Ammon's horn (tissue), 1 donor: ENCODE data around the gene NAT16.

Experiments
- DNase-seq: peaks from one replicate; pipeline ENCODE4 v3.0.0-alpha.2; 2016; ENCODE audit warnings: low spot score

Gene NAT16

DNA sequence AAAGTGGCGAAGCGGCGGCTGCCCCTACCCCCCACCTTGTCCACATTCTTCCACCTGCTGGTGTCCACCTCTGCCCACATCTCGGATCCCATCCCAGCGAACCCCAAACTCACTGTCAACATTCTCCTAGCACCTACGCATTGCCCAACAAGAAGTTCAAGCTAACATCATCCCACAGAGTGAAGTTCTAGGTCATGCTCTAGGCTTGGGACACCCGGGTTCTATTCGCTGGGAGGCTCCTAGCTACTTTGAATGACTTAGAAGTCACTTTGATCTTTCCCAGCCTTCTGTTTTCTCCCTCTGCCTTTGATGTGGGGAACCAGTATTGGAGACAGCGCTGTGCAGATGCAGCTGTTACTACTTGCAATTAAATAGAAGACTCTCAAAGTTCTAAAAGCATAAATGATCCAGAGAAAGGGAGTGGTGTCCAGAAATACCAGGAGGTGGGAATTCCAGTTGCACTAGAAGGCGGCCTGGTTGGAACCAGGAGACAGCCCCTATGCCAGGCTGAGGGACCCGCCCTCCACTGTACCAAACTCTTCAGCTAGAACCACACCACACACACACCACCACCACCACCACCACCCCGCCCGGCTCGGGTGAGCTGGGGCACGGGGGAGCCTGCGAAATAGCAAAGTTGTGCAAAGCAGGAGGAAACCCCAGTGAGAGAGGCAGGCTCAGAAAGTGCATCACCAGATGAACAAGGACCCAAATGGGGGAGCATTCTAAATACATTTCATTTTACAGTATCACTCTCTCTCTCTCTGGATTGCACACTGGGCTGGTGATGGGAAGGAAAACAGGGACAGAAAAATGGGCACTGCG, 9.3 kb downstream of the NAT16 start:
- DNase-seq: no peak

DNA sequence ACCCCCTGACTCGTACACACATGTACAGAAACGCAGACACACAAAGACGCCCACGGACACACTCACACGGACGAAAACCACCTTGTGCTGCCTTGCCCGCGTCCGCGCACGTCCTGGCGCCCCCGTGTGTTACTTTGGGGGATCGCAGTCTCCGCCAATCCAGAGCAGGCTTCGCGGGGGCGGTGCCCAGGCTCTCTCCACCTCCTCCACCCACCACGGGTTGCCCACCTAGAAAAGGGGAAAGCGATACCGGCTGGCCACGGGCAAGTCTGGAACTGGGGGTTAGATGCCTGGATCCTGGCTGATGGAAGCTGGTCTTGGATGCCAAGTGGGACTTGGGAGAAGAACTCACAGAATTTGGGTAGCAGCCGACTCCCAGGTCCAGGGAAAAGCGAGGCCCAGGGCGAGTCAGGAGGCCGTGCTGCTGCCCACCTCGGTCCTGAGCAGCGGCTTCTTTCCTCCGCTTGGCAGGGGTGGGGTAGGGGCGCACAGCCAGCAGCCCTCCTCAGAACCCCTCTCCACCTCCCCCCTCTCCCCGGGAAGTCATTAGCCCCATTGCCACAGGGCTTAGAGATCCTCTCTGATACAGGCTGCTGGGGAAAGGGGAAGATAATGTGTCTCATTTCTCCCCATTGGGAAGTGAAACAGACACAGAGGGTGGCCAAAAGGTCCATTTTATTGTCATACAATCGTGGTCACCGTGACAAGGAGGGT, 10.1 kb downstream of the NAT16 start:
- DNase-seq: peak; percentile 64

GRCh38 chr7:101169110-101169837, 10.8 kb downstream of the NAT16 start:
- no peak for DNase-seq

DNA sequence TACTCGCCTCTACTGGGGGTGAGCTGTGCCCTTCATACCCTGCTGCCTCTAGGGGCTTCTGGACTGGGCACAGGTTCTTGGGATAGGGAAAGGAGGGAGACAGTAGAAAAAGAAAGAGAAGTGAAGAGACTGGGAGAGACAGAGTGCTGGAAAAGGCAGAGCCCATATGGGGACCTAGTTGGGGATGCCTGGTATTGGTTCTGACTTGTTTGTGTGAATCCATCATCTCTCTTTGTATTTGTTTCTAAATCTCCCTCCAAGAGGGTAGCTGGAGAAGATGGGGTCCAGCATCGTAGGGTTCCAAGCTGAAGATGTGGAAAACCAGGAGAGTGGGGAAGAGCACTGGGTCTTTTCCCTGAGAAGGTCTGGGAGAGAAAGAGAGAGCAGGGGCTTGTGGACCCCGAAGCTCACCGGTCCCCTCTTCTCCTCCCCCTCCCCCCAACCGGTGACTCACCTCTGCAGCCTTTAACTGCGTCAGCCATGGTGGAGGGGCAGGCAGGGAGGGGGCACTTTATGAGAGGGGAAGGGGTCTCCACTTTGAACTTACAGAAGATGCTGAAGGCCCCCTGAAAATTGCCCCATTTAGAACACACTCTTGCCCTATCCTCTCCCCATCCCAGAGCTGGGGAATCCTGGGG, 11.6 kb downstream of the NAT16 start:
- DNase-seq: no peak

- no peak for DNase-seq
Observed at GRCh38 chr7:101167645-101168411, 12.3 kb downstream of the NAT16 start.

DNA sequence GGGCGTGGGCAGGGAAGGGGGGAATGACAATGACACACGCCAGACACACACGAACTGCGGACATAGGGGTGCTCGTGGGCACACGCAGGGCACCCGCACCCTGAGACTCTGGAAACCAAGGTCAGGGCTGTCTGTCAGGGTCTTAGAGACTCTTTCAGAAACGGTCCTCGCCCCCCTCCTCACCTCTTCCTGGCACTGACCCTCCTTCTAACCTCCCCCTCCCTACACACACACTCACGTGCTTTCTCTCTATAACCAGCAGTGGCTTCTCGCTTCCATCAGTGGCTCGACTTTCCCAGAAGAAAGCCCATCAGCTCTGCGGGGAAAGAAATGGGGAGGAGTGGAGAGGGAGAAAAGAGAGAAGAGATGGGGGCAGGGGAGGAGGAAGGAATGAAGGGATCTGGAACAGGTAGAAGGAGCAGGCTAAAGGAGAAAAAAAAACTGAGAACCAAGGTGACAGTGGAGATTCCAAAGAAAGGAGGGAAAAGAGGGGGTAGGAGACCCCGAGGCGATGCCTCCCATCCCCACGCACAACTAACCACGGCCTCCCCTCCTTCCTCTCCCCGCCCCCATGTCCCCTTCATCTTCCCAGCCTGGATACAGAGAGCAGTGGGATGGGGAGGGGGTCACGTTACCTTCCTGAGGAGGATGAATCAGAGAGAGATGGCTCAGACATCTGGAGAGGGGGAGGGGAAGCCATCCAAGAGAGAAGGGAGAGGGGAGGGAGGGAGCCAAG, 13.0 kb downstream of the NAT16 start:
- DNase-seq: no peak

DNA sequence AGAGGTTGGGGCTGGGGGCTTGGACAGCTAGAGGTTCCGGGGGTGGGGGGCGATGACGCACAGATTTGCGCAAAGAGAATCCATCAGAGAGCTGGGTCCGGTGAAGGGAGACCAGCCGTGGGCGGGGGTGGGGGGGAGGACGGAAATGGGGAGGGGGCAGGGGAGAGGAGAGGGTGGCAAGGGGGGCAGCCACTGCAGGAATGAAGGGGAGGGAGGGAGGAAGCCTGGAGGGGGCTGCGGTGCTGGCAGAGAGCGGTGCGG, 13.5 kb downstream of the NAT16 start:
- no peak for DNase-seq

- no peak for DNase-seq
Observed at GRCh38 chr7:101165958-101166647, 14.0 kb downstream of the NAT16 start.

GRCh38 chr7:101165075-101165957, 14.8 kb downstream of the NAT16 start, which contains the start of gene VGF:
TSS of gene VGF (minus strand) at chr7:101165569. CDS start at chr7:101164843, 726 bp downstream.
- peak; percentile 91 for DNase-seq

DNA sequence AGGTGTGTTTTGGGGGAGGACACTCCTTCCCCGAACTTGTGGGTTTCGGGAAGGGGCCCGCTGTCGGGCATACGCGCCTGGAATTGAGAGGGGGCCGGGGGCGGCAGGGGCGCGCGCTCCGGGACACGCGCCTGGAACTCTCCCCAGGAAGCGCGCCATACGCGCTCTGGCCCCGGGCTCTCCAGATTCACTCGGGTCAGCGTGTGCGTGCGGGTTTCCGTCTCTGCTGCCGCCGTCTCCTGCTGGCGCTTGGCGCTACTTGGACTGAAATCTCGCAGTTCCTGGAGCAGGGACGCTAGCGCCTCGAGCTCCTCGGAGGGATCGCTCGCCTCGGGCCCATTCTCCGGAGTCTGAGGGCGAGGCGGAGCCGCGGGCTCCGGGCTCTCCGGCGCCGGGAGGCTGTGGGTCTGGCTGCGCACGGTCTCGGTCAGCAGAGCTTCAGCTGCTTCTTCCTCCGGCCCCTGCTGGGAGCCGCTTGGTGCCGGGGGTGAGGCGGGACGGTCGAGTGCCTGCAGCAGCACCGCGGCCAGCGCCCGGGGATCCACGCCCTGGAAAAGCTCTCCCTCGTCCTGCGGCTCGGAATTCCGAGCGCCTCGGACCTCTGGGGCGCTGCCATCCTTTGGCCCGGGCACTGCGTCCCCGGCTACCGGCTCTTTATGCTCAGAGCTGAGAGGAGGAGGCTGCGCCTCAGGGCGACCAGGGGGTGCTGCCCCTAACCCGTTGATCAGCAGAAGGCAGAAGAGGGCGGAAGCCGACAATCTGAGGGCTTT, 15.8 kb downstream of the NAT16 start:
- DNase-seq: no peak

- no peak for DNase-seq
Observed at GRCh38 chr7:101163279-101164070, 16.6 kb downstream of the NAT16 start.

- no peak for DNase-seq
Observed at GRCh38 chr7:101162551-101163278, 17.4 kb downstream of the NAT16 start.

DNA sequence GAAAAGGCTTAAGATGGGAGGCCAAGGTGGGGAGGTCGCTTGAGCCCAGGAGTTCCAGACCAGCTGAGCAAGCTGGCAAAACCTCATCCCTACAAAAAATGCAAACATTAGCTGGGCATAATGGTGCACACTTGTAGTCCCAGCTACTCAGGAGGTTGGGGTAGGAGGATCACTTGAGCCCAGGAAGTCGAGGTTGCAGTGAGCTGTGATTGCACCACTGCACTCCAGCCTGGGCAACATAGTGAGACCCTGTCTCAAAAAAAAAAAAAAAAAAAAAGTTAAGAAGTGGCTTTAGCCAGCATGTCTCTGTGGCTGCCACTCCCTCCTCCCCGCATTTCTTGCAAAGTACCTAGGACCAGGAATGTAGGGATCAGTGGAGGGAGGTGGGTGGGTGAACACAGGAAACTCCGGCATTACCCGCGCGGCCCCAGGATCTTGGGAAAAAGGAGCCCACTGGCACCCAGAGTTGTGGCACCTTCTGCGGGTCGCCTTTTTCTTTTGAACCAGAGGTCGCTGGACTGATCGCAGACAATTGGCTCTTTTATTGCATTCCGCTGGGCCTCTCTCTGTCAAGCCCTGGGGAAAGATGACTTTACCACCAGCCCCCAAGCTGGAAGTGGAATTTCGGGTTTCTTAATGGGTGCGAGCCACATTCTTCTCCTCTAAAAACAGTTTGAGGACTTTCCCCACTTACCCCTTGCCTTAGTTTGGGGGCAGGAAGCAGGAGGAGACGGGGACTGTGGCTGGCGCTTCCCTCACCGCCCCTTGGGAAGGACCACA, 18.2 kb downstream of the NAT16 start:
- DNase-seq: no peak

DNA sequence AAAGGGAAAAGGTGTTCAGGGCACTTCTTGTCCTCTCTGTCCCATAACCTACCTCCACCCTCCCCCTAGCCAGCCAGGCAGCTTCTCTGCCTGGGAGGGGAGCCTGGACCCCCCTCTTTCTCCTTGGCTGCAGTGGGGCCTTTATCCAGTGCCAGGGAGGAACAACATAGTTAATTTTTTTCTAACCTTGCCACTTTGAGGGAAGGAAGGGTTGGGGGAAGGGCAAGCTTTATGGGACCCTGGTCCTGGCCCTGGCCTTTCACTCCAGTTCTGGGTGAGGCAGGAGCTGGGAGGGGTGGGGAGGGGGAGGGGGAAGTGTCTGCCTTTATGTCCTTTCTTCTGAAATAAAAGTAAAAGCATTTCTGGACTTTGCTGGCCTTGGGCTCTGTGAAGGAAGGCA, 19.2 kb downstream of the NAT16 start:
- DNase-seq: no peak

DNA sequence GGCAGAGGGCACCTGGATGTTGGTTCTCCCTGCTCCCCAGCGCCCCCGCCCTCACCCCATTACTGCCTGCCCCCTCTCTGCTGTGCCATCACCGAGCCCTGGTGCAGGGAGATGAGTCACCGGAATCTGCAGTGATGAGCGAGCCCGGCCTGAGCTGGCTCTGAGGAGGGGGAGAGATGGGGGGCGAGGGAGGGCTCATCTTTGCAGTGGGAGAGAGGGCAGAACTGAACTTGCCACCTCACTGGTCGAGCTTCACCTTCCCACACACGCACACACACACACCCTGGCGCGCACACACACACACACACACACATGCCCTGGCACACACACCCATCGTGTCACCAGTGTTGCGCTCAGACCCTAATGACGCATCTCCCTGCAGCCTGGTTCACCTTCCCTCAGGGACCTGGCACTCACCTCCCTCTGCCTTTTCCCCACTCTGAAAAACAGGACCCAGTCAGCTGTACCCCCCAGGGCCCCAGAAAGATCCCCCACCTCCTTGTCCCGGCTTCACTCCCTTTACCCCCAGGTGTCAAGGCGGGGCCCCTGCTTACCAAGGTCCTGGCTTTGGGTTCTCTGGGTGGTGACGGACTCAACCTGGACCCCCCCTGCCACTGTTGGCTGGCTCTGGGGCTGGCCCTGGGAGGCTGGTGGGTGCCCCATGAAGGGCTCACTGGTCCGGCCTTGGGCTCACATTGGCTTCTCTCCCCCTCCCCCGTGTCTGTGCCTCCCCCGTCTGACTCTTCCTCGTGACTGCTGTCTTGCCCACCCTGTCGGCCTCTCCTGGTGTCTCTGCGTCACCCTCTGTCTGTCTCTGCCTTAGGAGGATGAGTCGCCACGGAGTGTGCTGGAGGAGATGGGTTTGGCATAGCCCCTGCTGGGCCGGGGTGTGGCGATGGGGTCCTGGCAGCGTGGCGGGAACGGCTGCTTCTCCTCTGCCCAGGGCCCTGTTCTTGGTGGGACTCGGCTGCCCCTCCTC, 20.1 kb downstream of the NAT16 start:
- peak; percentile 48 for DNase-seq
